ENCODE results near the gene CYP26C1.
"Not testable (repeated sequence)": the region's sequence is repeated elsewhere in the genome, so short reads cannot be mapped to it uniquely, and the experiment has no call there.

The CYP26C1 gene

GRCh38 chr10:93101148-93101547, 40.5 kb downstream of the CYP26C1 start:
- in situ Hi-C loops (cut with MboI; ENCODE audit: low sequenced_read_pairs), result not testable (repeated sequence)

GRCh38 chr10:93103953-93104352, 43.4 kb downstream of the CYP26C1 start:
- in situ Hi-C loops (cut with MboI; ENCODE audit: low sequenced_read_pairs), result no loop called here

GRCh38 chr10:93106631-93107072, 46.1 kb downstream of the CYP26C1 start:
- in situ Hi-C loops (cut with MboI; ENCODE audit: low sequenced_read_pairs), result no loop called here

DNA sequence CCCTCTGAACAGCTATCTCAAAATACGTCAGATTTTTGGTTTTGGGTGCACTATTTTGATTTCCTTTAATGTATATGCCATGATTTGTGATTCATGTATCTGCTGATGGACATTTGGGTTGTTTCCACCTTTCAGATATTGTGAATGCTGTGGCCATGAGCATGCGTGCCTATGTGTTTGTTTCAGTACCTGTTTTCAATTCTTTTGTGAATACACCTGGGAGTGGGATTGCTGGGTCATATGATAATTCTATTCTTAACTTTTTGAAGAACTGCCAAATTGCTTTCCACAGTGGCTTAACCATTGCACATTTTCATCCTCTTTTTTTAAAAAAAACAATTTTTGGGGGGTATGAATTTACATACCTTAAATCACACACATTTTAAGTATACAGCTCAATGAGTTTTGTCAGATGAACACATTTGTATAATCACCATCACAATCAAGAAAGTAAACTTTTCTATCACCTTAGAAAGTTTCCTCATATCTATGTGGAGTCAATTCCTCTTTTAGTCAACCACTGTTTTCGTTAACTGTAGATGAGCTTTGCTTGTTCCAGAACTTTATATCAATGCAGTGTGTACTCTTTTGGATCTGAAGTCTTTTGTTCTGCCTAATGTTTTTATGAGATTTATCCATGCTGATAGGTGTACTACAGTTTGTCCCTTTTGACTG, 50.0 kb downstream of the CYP26C1 start:
- in situ Hi-C loops (cut with MboI; ENCODE audit: low sequenced_read_pairs), result no loop called here

GRCh38 chr10:93113042-93113441, 52.4 kb downstream of the CYP26C1 start:
- in situ Hi-C loops (cut with MboI; ENCODE audit: low sequenced_read_pairs), result no loop called here

DNA sequence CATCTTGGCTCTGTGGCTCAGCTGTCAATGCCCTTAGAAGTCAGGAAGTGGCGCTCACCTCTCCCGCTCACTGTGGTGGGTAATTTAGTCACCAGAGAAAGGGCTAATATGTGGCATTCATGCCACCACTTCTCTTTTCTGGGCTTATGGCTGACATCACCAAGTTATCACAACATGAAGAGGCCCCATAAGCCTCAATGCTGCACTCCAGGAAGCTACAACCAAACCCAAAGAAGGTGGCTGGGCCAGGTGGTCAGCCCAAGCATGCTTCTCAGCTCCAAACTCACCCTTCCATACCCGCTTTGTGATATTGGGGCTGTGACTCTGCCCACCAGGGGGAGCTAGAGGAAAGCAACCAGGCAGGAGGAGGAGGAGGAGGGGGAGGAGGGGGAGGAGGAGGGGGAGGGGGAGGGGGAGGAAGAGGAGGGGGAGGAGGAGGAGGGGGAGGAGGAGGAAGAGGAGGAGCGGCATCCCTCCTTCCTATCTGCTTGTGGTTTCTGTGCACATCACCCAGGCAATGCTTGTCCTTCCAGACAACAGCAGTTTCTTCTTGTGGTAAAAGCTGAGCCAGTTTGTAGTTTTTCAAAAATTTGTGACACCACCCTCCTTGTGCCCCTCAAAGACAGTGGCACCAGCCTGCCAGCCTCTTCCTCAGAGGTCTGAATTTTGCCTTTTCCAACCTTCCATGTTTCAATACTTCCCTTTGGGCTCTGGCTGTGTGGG, 55.2 kb downstream of the CYP26C1 start:
- in situ Hi-C loops (cut with MboI; ENCODE audit: low sequenced_read_pairs), result no loop called here
